T follicular helper cell (primary cell): Measurements from ENCODE around the gene GPATCH4.
"Not testable (repeated sequence)": the region's sequence is repeated elsewhere in the genome, so short reads cannot be mapped to it uniquely, and the experiment has no call there.

ENCODE experiments used
- DNase-seq: peaks from one replicate; pipeline ENCODE4 v3.0.0-alpha.2; 2020; ENCODE audit warnings: low read depth

Gene GPATCH4

DNA sequence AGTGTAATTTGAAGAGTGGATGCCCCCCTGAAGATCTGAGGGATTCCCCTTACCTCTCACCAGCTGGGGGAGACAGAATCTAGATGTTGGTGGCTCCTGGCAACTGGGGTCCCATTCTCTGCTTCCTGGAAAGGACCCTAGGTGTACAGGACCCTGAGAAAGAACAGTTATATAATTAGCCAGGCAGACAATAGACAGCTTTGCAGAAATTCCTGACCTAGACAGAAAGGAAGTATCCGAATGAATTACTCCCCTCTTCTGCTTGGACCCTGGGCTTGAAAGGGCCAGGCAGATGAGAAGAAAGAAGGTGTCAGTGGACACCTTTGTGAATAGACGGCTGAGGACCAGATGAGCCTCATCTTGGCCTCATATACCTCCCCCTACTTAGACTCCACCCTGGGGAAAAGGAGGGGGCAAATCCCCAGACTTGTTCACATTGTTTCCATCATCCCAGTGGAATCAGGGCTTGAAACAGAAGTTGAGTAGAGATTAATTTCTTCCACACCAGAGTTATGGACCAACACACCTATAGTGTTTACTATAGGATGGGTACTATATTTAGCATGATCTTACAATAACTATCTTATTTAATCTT lies 27.1 kb downstream of the GPATCH4 start:
- no peak for DNase-seq

DNA sequence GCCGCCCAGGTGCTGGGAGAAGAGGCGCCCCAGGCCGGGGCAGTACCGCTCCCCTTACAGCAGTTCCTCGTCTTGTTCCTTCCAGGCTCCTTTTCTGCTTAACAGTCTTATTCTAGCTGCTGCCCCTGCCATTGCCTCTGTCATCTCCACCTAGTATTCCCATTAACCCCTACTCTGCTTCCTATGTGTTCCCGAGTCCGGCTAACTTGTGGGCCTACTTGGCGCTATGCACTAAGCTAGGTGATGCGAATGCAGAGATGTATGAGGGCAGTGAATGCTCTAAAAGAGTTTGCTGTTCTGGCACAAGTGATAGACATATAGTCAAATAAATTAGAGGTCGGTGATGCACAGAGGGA lies 28.6 kb downstream of the GPATCH4 start:
- DNase-seq: no peak

DNA sequence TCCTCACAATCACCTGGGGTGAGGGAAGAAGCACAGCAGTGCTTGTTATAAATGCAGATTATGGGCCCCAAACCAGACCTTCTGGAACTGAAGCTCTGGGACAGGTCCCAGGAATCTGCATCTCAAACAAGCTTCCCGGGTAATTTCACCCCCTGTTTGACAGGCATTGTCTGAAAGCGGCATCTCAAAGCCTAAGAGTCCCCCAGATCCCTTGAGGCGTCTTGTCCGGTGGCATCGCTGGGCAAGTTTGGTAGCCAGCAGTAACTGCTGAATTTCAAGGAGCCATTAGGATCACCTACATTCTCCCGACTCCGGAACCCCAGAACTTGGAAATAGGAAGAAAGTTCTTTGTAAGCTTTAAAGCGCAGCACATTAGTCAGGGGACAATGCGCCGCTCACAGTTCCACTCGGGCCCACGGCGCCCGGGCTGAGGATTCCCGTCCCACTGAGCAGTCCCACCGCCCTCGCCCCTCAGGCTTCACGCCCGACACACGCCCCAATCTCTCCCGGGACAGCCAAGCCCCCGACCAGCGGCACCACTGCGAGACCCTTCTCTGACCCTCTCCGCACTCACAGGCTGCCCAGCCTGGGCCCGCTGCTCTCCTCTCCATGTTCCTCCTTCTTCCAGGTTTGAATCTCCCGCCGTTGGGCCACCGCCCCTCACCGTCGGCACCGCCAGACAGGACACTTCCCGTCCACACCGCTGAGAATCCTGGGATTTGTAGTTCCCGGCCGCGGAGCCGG lies 29.2 kb downstream of the GPATCH4 start, which contains the start of gene IQGAP3:
Gene IQGAP3 (minus strand): TSS at position 647 of the 744 bp plus-strand sequence. CDS start 36 bp downstream, at position 611.
- peak; percentile 61 for DNase-seq

DNA sequence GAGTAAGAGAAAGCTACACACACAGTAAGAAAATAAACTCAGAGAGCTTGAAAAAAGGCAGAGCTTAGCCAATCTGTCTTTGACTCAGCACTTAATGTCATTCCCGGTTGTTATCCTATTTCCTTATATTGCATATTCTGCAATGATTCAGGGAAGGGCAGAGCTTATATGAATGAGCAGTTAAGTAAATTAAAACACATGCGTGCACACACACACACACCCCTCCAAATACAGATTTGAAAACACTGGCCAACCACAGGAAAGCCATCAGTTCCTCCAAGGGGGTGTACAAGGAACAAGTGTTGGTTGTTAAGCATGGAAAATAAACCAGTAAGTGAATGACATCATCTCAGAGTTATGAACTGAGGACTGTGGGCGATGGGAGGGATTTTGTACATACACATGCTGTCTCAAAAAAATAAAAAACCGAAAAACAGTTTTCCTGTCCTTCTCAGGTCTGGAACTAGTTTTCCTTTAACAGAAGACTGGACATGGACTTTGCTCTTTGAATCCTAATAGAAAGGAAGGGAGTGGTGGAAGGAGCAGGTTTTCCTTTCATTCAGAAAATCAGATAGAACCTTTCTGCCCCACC lies 29.9 kb downstream of the GPATCH4 start:
- DNase-seq: no peak

DNA sequence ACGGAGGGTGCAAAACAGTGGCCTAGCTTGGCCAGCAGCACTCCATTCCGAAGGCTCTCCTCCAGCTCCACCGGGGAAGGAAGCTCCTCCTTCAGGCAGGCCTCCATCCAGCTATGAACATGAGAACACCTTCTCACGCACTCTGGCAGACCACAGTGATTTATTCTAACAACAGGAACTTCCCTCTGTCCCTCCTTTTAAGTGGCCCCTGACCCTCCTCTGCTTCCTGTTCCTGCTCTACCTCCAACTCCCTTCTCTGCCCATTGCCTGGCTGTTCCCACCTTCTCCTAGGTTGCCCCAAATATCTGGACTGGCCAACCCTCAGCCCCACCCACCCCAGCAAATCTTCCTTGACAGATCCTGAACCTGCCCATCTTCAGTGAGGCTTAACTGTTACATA lies 34.8 kb downstream of the GPATCH4 start:
- no peak for DNase-seq

DNA sequence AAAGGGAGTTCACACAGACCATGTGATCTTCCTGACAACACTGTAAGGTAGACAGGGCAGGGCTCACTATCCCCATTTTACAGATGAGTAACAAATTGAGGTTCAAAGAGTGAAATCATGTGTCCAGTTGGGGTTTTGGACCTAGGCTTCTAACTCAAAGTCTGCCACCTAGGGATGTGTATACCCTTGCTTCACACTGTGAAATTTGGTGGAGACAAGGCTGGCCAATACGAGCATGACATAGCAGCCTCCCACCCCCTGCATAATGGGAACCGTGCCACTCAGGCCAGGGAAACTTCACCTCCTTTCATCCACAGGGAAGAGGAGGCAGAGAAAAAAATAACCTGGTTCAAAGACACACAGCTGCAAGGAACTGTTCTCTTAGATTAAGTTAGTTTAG lies 35.8 kb downstream of the GPATCH4 start:
- DNase-seq: no peak

DNA sequence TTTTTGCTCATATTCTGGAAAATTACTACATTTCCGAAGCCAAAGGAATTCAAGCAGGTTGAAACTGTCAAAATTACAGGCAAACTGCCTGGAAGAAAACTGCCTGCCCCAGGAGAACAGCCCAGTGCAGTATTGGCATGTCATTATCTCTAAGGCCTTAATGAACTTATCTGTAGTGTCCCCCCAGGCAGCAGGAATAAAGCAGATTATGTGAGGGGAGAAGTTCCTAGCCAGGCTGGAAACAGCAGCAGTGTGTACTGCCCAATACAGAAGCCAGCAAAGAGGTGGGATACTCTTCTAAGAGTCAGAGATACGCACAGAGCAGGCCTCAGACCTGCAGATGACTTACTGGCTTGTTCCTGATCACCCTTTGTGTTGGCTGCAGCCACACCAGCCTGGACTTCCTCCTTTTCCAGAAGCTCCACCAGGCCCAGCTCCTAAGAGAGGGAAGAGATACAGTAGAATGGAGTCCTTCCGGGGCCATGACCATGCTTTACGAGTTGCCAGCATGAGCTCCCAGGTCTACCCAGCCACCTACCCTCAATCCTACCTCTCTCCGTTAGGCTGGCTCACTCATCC lies 40.6 kb downstream of the GPATCH4 start:
- no peak for DNase-seq

DNA sequence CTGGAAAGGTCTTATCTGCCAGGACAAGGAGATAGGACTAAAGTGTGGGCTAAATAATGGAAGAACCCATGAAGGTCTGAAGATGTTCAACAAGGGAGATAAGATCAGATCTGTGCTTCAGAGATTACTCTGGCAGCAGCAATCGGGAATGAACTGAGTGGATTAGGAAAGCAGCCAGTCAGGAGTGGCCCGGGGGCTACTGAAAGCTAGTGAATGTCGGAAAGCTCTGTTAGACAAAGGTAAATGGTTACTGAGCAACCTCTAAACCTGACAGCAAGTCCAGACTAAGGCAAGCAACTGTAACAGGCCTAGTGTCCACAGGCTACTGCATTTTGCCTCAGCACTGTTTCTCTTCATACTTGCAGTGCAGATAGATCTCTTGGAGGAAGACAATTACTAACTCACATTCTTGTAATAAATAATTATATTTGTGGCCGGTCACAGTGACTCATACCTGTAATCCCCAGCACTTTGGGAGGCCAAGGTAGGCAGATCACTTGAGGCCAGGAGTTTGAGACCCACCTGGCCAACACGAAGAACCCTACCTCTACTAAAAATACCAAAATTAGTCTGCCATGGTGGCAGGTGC lies 41.4 kb downstream of the GPATCH4 start:
- no peak for DNase-seq

DNA sequence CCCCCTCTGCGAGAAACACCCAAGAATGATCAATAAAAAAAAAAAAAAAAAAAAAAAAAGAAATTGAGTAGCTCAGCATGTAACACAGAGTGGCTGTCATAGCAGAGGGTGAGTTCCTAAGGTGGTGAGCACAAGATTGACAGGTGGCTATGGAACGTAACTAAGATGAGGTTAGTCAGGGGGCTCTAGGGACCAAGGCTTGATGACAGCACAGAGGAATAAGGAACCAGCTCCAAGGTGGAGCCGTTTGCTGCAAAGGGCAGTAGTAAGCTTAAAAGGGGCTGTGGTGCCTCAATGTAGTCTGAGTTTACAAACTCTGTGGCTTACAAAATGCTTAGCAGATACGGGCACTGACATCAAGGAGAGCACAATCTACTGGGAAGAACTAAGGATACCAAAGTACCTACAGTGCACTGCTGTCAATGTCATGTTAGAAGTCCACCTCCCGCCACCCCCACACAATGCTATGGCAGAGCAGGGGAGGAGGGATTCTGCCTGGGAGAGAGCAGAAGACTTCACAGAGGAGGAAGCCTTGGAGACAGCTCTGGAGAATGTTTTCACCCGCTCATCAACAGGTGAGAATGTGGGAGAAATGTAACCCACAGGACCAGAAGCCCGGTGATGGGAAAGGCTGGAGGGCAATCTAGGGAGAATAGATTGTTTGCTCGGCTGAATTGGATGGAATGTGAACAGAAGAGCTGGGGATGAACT lies 42.0 kb downstream of the GPATCH4 start:
- no peak for DNase-seq

DNA sequence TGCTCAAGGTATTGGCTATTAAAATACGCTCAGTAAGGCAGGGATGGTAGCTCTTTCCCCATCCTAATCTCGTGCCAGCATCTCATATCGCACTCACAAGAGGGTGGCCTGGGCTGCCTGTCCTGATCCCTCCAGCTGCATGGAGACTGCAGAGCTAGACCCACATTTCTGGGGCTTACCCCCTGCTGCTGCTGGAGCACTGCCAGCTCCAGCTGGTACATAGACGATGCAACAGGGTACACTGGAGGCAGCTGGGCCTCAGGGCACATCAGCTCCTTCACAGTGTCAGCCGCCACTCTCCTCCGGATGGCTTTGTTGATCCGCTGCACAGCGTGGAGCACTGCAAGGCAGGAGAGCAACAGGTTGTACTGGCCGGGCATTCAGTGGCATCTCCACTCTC lies 44.9 kb downstream of the GPATCH4 start:
- DNase-seq: no peak

DNA sequence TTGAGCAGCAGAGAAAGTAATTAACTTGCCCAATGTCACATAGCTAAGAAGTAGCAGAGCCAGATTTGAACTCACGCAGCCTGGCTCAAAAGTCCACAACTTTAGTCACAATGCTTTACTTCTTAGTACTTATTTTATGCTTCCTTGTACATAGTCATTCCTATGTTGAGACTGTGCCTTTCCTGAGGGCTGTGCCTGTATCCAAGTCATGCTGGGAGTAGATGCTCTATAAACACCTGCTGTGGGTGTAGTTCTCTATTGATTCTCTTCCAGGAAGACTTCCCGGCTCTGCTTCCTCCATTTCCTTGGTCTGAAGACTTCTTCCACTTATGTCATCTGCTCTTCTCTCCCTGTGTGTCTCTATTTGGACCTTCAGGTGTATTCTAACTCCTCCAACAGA lies 45.6 kb downstream of the GPATCH4 start:
- no peak for DNase-seq

DNA sequence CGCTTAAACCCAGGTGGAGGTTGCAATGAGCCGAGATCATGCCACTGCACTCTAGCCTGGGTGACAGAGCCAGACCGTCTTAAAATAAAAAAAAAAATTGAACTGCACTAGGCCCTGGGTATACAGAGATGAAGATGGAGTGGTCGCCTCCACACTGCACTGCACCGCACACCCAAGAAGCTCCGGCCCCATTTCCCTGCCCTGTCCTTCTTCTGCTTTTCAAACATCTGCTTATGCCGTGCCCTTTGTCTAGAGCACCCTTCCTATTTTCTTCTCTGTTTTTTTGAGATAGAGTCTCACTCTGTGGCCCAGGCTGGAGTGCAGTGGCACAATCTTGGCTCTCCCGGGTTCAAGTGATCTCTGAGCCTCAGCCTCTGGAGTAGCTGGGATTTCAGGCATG lies 46.3 kb downstream of the GPATCH4 start:
- DNase-seq: no peak

DNA sequence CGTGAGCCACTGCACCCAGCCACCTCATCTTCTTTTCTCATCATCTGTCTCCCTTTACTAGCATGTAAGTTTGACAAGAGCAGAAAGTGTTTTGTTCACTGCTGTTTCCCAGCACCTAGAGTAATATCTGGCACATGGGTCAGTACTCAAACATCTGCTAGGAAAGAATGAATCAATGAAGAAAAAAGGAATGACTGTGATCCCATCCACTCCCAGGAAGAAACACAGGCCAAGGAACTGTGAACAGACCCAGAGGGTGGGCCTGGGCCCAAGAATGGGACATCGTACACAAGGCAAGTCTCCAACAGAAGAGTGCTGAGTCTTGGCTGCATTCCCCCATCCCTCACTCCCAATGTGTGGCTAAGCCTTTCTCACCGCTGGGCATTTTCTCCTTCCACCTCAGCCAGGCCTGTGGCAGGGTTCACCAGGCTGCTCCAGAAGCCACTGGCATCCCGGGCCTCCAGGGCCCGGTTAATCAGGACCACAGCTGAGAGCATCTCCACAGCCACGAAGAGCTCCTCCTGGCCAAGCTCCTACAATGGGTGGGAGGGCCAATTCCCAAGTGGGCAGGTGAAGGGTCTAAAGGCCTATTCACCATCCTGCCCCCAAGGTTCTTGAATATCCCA lies 47.3 kb downstream of the GPATCH4 start:
- no peak for DNase-seq

DNA sequence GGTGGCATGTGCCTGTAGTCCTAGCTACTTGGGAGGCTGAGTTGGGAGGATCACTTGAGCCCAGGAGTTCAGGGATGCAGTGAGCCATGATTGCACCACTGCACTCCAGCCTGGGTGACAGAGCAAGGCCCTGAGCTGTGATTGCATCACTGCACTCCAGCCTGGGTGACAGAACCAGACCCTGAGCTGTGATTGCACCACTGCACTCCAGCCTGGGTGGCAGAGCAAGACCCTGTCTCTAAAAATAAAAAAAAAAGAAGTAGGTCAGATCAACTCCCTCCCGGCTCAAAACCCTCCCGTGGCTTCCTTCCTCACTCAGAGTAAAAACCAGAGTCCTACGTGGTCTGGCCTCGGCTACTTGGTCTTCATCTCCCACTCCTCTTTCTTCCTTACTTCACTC lies 48.3 kb downstream of the GPATCH4 start:
- DNase-seq: not testable (repeated sequence)

DNA sequence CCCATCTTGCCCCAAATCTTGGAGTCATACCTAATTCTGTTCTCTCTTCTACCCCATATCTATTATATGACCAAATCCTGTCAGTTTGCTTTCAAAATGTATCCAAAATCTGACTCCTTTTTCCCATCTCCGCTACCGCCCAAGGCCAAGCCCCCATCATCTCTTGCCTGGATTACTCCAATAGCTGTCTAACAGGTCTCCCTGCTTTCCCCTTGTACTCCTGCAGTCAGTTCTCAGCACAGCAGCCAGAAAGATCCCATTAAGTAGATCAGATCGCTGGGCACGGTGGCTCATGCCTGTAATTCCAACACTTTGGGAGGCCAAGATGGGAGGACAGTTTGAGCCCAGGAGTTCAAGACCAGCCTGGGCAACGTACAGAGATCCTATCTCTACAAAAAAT lies 48.8 kb downstream of the GPATCH4 start:
- DNase-seq: no peak

DNA sequence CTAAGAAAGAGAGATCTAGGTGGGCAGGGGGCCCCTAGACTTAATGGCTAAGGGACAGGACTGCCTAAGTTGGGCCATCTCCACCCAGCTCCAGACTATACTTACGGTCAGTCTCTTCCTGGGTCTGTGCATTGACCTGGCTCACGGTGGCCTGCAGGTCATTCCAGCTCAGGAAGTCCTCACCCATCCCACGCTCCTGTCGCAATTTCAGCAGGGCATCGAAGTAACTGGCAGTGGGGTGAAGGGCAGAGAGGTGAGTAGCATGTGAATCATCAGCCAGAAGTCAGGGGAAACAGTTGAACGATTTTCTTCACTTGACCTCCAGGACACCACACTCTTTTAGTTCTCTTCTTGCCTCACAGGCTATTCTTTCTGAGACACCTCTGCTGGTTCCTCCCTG lies 49.4 kb downstream of the GPATCH4 start:
- DNase-seq: no peak

DNA sequence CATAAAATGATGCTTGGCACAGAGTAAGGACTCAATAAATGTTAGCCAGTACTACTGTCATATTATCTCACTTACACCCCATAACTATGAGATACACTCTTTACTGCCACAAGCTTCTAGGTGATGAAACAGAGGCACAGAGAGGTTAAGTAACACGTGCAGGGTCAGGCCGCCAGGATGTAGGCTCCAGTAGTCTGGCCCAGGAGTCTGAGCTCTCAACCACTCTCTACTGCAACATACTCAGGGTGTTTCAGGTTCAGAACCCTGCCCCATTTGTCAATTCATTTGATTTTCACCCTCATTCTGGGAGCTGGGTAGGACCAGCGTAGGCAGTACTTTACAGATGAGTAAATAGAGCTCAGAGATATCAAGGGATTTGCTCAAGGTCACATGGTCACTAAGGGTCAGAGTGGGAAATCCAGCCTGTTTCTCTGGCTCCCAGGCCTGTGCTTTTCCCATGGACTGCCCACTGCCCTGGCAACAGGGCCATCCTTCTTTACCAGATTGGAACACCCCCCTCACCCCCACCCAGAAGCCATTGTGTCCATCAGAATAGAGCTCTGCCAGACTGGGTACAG lies 50.1 kb downstream of the GPATCH4 start:
- DNase-seq: no peak

DNA sequence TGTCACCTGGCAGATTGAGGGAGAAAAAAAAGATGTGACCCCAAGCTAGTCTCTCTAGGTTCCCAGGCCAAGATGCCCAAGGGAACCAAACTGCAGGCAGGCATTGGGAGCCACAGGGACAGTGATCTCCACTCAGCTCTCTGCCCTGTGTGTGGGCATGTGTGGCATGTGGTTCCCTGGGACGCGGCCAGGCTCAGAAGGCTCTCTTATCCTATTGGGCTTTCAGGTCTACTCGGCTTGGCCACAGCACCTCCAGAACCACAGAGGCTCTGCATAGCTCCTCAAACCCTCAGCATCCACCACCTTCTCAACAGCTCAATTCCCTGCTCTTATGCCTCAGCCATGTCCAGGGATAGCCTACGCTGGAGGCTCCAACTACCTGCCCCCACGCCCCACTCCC lies 50.9 kb downstream of the GPATCH4 start:
- DNase-seq: no peak

DNA sequence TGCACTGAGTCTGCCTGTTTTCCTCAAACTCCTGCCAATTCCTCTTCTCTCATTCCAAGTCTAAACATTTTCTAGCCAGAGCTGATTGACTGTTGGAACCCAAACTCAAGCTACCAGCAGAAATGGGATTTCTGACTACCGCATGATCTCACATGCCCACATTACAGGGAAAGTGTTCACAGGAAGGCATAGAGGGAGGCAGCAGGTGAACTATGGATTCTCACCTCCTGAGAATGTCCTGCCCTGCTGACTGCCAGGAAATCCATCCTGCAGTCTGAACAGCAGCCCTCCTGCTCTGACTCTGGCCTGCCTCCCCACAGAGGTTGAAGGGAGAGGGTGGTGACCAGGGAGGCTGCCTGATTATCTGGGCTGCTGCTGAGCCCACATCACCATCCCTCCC lies 51.4 kb downstream of the GPATCH4 start:
- no peak for DNase-seq

DNA sequence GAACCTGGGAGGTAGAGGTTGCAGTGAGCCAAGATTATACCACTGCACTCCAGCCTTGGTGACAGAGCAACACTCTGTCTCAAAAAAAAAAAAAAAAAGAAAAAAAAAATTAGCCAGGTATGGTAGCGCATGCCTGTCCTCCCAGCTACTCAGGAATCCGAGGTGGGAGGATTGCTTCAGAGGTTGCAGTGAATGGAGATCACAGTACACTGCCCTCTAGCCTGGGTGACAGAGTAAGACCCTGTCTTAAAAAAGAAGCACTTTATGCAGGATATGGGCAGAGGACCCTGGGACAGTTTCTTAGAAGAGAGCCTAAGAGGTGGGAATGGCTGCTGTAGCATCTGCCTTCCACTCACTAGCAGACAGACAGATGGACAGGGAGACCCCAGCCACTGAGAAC lies 51.9 kb downstream of the GPATCH4 start:
- no peak for DNase-seq

DNA sequence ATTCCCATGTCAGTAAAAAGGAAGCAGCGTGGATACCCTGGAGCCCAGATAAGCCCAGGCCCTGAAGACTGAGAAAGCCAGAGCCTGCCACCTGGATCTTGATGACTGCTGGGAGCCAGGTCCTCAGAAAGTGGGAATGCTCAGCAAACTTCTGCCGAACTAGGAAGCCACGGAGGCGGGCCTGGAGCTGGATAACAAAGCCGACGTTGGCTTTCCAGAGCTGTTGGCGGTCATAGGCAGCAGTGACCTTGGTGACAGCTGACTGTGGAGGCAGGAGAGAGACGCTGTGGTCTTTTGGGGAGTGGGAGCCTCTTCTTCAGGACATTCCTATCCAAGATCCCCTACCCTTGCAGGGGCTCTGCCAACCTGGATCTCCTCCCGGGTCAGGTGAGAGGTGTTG lies 53.3 kb downstream of the GPATCH4 start:
- DNase-seq: no peak
